Mesenchymal stem cell (in vitro differentiated cells and primary cell): ENCODE results near the gene NRXN3.

Experiments used
- DNase-seq: peaks from one replicate; pipeline ENCODE4 v3.0.0-alpha.2; 2013
- H2AFZ ChIP-seq: one replicate; pipeline ENCODE4 v1.6.1; 2013; ENCODE audit warnings: low read depth, mild to moderate bottlenecking, control low read depth, inconsistent platforms, low read length, moderate library complexity
- H2AK5ac ChIP-seq: 2 replicates; pipeline ENCODE4 v1.6.1; 2013; ENCODE audit warnings: low read length, moderate library complexity, mild to moderate bottlenecking, inconsistent platforms; ENCODE audit not compliant: severe bottlenecking
- H2BK120ac ChIP-seq: one replicate; pipeline ENCODE4 v1.6.1; 2013; ENCODE audit warnings: low read depth, mild to moderate bottlenecking, inconsistent platforms, low read length, moderate library complexity
- H2BK12ac ChIP-seq, 2 experiments: one replicate each; pipeline ENCODE4 v1.6.1; 2013; ENCODE audit warnings: inconsistent platforms in 2 of 2, low read length in 2 of 2, mild to moderate bottlenecking in 2 of 2, moderate library complexity in 2 of 2, control low read depth in 1 of 2
- H2BK15ac ChIP-seq: one replicate; pipeline ENCODE4 v1.6.1; 2013; ENCODE audit warnings: mild to moderate bottlenecking, low read depth, inconsistent platforms; ENCODE audit not compliant: poor library complexity, severe bottlenecking
- H2BK5ac ChIP-seq: 2 replicates; pipeline ENCODE4 v1.6.1; 2013; ENCODE audit warnings: low read depth, mild to moderate bottlenecking, low read length, control low read depth, inconsistent platforms; ENCODE audit not compliant: poor library complexity, severe bottlenecking
- H3K14ac ChIP-seq, 2 experiments: one replicate each; pipeline ENCODE4 v1.6.1; 2013; ENCODE audit warnings: inconsistent platforms in 2 of 2, low read length in 2 of 2, control low read depth in 1 of 2, mild to moderate bottlenecking in 1 of 2, moderate library complexity in 1 of 2
- H3K18ac ChIP-seq, 2 experiments: one replicate each; pipeline ENCODE4 v1.6.1; 2013; ENCODE audit warnings: inconsistent platforms in 2 of 2, low read length in 2 of 2, control low read depth in 1 of 2, low read depth in 1 of 2, mild to moderate bottlenecking in 1 of 2
- H3K23ac ChIP-seq, 2 experiments: one replicate each; pipeline ENCODE4 v1.6.1; 2013; ENCODE audit warnings: inconsistent platforms in 2 of 2, low read length in 2 of 2, mild to moderate bottlenecking in 2 of 2, moderate library complexity in 2 of 2, control low read depth in 1 of 2
- H3K27ac ChIP-seq: 2 replicates; pipeline ENCODE4 v1.5.1; 2013; ENCODE audit warnings: mild to moderate bottlenecking, moderate library complexity, low read length, control low read depth, inconsistent platforms; ENCODE audit not compliant: poor library complexity, severe bottlenecking
- H3K27me3 ChIP-seq, 2 experiments: 2 replicates each; pipeline versions ENCODE4 v1.6.1 to v1.7.0; 2013; ENCODE audit warnings: low read length in 2 of 2, mild to moderate bottlenecking in 2 of 2, moderate library complexity in 2 of 2, control low read depth in 1 of 2, inconsistent platforms in 1 of 2; ENCODE audit not compliant: control insufficient read depth in 1 of 2, insufficient read depth in 1 of 2
- H3K36me3 ChIP-seq, 2 experiments: 2 replicates each; pipeline versions ENCODE4 v1.6.1 to v1.7.0; 2013; ENCODE audit warnings: low read length in 2 of 2, control low read depth in 1 of 2, inconsistent platforms in 1 of 2, low read depth in 1 of 2, mild to moderate bottlenecking in 1 of 2; ENCODE audit not compliant: insufficient read depth in 2 of 2, control insufficient read depth in 1 of 2
- H3K4ac ChIP-seq, 2 experiments: one replicate each; pipeline ENCODE4 v1.6.1; 2013; ENCODE audit warnings: inconsistent platforms in 2 of 2, low read length in 2 of 2, mild to moderate bottlenecking in 2 of 2, moderate library complexity in 2 of 2, control low read depth in 1 of 2, low read depth in 1 of 2
- H3K4me1 ChIP-seq: 2 replicates; pipeline ENCODE4 v1.6.1; 2013; ENCODE audit warnings: low read depth, low read length, control low read depth; ENCODE audit not compliant: control insufficient read depth, insufficient read depth
- H3K4me2 ChIP-seq: 2 replicates; pipeline ENCODE4 v1.6.1; 2013; ENCODE audit warnings: low read length, mild to moderate bottlenecking, inconsistent platforms; ENCODE audit not compliant: poor library complexity, severe bottlenecking
- H3K4me3 ChIP-seq, 2 experiments: 2 replicates each; pipeline versions ENCODE4 v1.5.1 to v1.7.0; 2013; ENCODE audit warnings: low read length in 2 of 2, mild to moderate bottlenecking in 2 of 2, control low read depth in 1 of 2, low read depth in 1 of 2; ENCODE audit not compliant: insufficient read depth in 1 of 2
- H3K79me1 ChIP-seq: replicated peaks from 2 replicates; pipeline ENCODE4 v1.6.1; 2013; ENCODE audit warnings: mild to moderate bottlenecking, control low read depth, low read length, inconsistent platforms; ENCODE audit not compliant: poor library complexity, severe bottlenecking
- H3K9ac ChIP-seq: 2 replicates; pipeline ENCODE4 v1.7.0; 2013; ENCODE audit warnings: mild to moderate bottlenecking, low read length, moderate library complexity
- H3K9me3 ChIP-seq: 2 replicates; pipeline ENCODE4 v1.7.0; 2013; ENCODE audit warnings: mild to moderate bottlenecking, low read length; ENCODE audit not compliant: control insufficient read depth
- H4K8ac ChIP-seq: one replicate; pipeline ENCODE4 v1.6.1; 2013; ENCODE audit warnings: inconsistent platforms, mild to moderate bottlenecking, low read length, moderate library complexity
- H4K91ac ChIP-seq: one replicate; pipeline ENCODE4 v1.6.1; 2013; ENCODE audit warnings: mild to moderate bottlenecking, low read length, inconsistent platforms
- WGBS: methylation state at CpG from one replicate; pipeline ENCODE4 v1.1.7; 2013; ENCODE audit warnings: mixed read lengths; 5-methylcytosine and 5-hydroxymethylcytosine counted together

NRXN3 gene

GRCh38 chr14:79375356-79375755, 1205.2 kb downstream of the NRXN3 start:
- DNase-seq = no peak
- no peak overlapping the region for H4K91ac ChIP-seq
- no peak overlapping the region for H2BK12ac ChIP-seq
- H2AK5ac ChIP-seq = no peak overlapping the region
- no peaks in the 10 kb centered on the region for H3K79me1 ChIP-seq
- no peak overlapping the region for H2BK120ac ChIP-seq
- H3K4me1 ChIP-seq = no peaks in the 10 kb centered on the region
- H3K4ac ChIP-seq = no peak overlapping the region
- H3K36me3 ChIP-seq = no peaks in the 10 kb centered on the region
- H3K9ac ChIP-seq = no peak overlapping the region
- no peak overlapping the region for H3K27ac ChIP-seq
- no peak overlapping the region for H3K14ac ChIP-seq
- 87% methylated on average over 5 of the region's 7 CpGs for WGBS
- H2BK15ac ChIP-seq = no peak overlapping the region
- no peak overlapping the region for H2BK5ac ChIP-seq
- no peaks in the 10 kb centered on the region for H3K27me3 ChIP-seq
- H3K4me2 ChIP-seq = no peak overlapping the region
- H3K9me3 ChIP-seq = no peaks in the 10 kb centered on the region
- H2AFZ ChIP-seq = no peak overlapping the region
- no peak overlapping the region for H3K4me3 ChIP-seq
- H3K23ac ChIP-seq = no peak overlapping the region
- no peak overlapping the region for H4K8ac ChIP-seq
- H3K18ac ChIP-seq = no peak overlapping the region

- Histone ChIP-seq H3K27me3 (no peaks in the 10 kb centered on the region), H3K18ac (no peak overlapping the region), H2BK120ac (no peak overlapping the region), H2AK5ac (no peak overlapping the region), H3K14ac (no peak overlapping the region), H3K9ac (no peak overlapping the region), H3K27ac (no peak overlapping the region), H2BK5ac (no peak overlapping the region), H3K4me2 (no peak overlapping the region), H3K23ac (no peak overlapping the region), H3K79me1 (no peaks in the 10 kb centered on the region), H4K8ac (no peak overlapping the region), H3K4ac (no peak overlapping the region), H2AFZ (no peak overlapping the region), H3K36me3 (no peaks in the 10 kb centered on the region), H3K4me1 (no peaks in the 10 kb centered on the region), H4K91ac (no peak overlapping the region), H2BK15ac (no peak overlapping the region), H3K9me3 (no peaks in the 10 kb centered on the region), H2BK12ac (no peak overlapping the region), H3K4me3 (no peak overlapping the region)
- DNase-seq = no peak
- WGBS = 83% methylated on average over 1 of the region's 1 CpG
Observed at GRCh38 chr14:79376557-79376956, 1206.4 kb downstream of the NRXN3 start.

- Histone ChIP-seq H3K4ac (no peak overlapping the region), H3K4me1 (no peaks in the 10 kb centered on the region), H3K27me3 (no peaks in the 10 kb centered on the region), H2AK5ac (no peak overlapping the region), H3K4me3 (no peak overlapping the region), H3K9me3 (no peaks in the 10 kb centered on the region), H2BK15ac (no peak overlapping the region), H3K27ac (no peak overlapping the region), H3K79me1 (no peaks in the 10 kb centered on the region), H3K4me2 (no peak overlapping the region), H2BK5ac (no peak overlapping the region), H3K9ac (no peak overlapping the region), H4K8ac (no peak overlapping the region), H2BK12ac (no peak overlapping the region), H3K18ac (no peak overlapping the region), H3K36me3 (no peaks in the 10 kb centered on the region), H2AFZ (no peak overlapping the region), H4K91ac (no peak overlapping the region), H2BK120ac (no peak overlapping the region), H3K23ac (no peak overlapping the region), H3K14ac (no peak overlapping the region)
- 57% methylated on average over 2 of the region's 2 CpGs for WGBS
- no peak for DNase-seq
Observed at GRCh38 chr14:79378020-79378419, 1207.8 kb downstream of the NRXN3 start.

- Histone ChIP-seq H2BK15ac (no peak overlapping the region), H2BK120ac (no peak overlapping the region), H3K4ac (no peak overlapping the region), H3K4me2 (no peak overlapping the region), H3K9ac (no peak overlapping the region), H2AFZ (no peak overlapping the region), H2BK5ac (no peak overlapping the region), H3K4me3 (no peak overlapping the region), H3K18ac (no peak overlapping the region), H4K8ac (no peak overlapping the region), H3K27me3 (no peaks in the 10 kb centered on the region), H2AK5ac (no peak overlapping the region), H4K91ac (no peak overlapping the region), H3K36me3 (no peaks in the 10 kb centered on the region), H3K79me1 (no peaks in the 10 kb centered on the region), H3K23ac (no peak overlapping the region), H3K27ac (no peak overlapping the region), H2BK12ac (peak overlapping the region in 1 of 2 experiments; percentile 30), H3K9me3 (no peaks in the 10 kb centered on the region), H3K14ac (no peak overlapping the region), H3K4me1 (no peaks in the 10 kb centered on the region)
- no peak for DNase-seq
- WGBS = 95% methylated on average over 5 of the region's 5 CpGs
Observed at GRCh38 chr14:79379266-79379665, 1209.1 kb downstream of the NRXN3 start.
